DND-41 (cell line): ENCODE data around the gene SLC12A8.

ENCODE experiments used
- EZH2 ChIP-seq: IDR thresholded peaks from 3 replicates; pipeline ENCODE4 v1.6.1; 2012; ENCODE audit warnings: borderline replicate concordance, low read depth, mild to moderate bottlenecking, moderate library complexity, low read length, inconsistent platforms; ENCODE audit not compliant: severe bottlenecking
- TF ChIP-seq, protein P1 (sequence below): IDR thresholded peaks from 2 replicates; pipeline ENCODE4 v1.5.1; 2012; ENCODE audit warnings: borderline replicate concordance, low read length, moderate library complexity, mild to moderate bottlenecking; ENCODE audit not compliant: poor library complexity, severe bottlenecking; ENCODE audit errors: extremely low read depth

DNA sequence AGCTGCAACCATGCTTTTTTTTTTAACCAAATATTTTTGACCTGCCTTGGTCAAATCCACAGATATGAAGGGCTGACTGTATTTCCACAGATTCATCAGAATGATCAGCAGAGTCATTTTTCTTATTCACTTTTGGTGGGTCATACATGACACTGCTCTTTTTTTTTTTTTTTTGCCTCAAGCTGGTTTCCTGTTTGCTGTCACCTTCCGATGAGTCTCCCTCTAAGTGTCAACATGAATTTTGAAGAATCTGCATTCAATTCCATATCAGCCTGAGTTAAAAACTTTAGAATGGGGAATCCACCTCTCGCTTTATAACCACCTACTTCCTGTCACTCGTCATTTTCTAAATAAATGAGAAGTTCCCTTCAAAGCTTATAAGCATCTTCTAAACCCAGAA lies 2.2 kb upstream of the SLC12A8 start:
- TF ChIP-seq, protein P1, sequence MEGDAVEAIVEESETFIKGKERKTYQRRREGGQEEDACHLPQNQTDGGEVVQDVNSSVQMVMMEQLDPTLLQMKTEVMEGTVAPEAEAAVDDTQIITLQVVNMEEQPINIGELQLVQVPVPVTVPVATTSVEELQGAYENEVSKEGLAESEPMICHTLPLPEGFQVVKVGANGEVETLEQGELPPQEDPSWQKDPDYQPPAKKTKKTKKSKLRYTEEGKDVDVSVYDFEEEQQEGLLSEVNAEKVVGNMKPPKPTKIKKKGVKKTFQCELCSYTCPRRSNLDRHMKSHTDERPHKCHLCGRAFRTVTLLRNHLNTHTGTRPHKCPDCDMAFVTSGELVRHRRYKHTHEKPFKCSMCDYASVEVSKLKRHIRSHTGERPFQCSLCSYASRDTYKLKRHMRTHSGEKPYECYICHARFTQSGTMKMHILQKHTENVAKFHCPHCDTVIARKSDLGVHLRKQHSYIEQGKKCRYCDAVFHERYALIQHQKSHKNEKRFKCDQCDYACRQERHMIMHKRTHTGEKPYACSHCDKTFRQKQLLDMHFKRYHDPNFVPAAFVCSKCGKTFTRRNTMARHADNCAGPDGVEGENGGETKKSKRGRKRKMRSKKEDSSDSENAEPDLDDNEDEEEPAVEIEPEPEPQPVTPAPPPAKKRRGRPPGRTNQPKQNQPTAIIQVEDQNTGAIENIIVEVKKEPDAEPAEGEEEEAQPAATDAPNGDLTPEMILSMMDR, result no peak
- no peak for TF ChIP-seq EZH2
